PC-9 (cell line): ENCODE results near the gene IGF2. TPM values are rescaled to one million over a fixed set of nuclear protein-coding genes. Genes with fewer than 3 reads are reported as not detected.

ENCODE experiments used
- BruUV-seq: library from RNA; stranded (reverse); fragments of 400-500 nt; replicated peaks from 2 replicates; lab custom pipeline; 2021; lab: Mats Ljungman, UMichigan
- CTCF ChIA-PET: fragments of 300-600 bp; sonication (Branson Sonifier 250); formaldehyde crosslinking; loops from one replicate; lab custom pipeline; 2022; ENCODE audit warnings: antibody characterized with exemption; lab: Charles Lee
- POLR2A ChIA-PET: fragments of 300-600 bp; sonication (Branson Sonifier 250); formaldehyde crosslinking; loops from one replicate; lab custom pipeline; 2022; ENCODE audit warnings: antibody characterized with exemption; ENCODE audit not compliant: unreplicated experiment; lab: Charles Lee
- DNase-seq, 2 experiments: peaks; one replicate each; pipeline versions ENCODE4 v3.0.0 to v3.0.0-alpha.2; 2015 to 2022; ENCODE audit warnings: mixed read lengths in 1 of 2
- H2AFZ ChIP-seq: fragments of 200-600 bp; sonication (generic); 2 replicates; pipeline ENCODE4 v1.8.1; 2017; ENCODE audit warnings: antibody characterized with exemption
- H3F3A ChIP-seq: fragments of 200-600 bp; sonication (generic); 2 replicates; pipeline ENCODE4 v1.8.1; 2017; ENCODE audit warnings: antibody characterized with exemption, mild to moderate bottlenecking, low read depth; ENCODE audit not compliant: insufficient read depth
- H3K27ac ChIP-seq: fragments of 200-600 bp; sonication (generic); 2 replicates; pipeline ENCODE4 v1.6.1; 2016; ENCODE audit warnings: mixed run types
- H3K27me3 ChIP-seq: fragments of 200-600 bp; sonication (generic); 2 replicates; pipeline ENCODE4 v1.6.1; 2016; ENCODE audit warnings: low read depth, mixed run types; ENCODE audit not compliant: insufficient read depth
- H3K36me3 ChIP-seq: fragments of 200-600 bp; sonication (generic); 2 replicates; pipeline ENCODE4 v1.6.1; 2016; ENCODE audit warnings: low read depth, mixed run types
- H3K4me1 ChIP-seq: fragments of 200-600 bp; sonication (generic); replicated peaks from 2 replicates; pipeline ENCODE4 v1.6.1; 2016; ENCODE audit warnings: mixed run types; ENCODE audit not compliant: insufficient read depth
- H3K4me2 ChIP-seq: fragments of 200-600 bp; sonication (generic); 2 replicates; pipeline ENCODE4 v1.6.1; 2017; ENCODE audit warnings: mixed run types
- H3K4me3 ChIP-seq: fragments of 200-600 bp; sonication (generic); 2 replicates; pipeline ENCODE4 v1.6.1; 2016; ENCODE audit warnings: mixed run types
- H3K79me2 ChIP-seq: fragments of 200-600 bp; sonication (generic); 2 replicates; pipeline ENCODE4 v1.6.1; 2017; ENCODE audit warnings: low read depth, mixed run types
- H3K9me2 ChIP-seq: fragments of 200-600 bp; sonication (generic); 2 replicates; pipeline ENCODE4 v1.8.1; 2017; ENCODE audit warnings: mild to moderate bottlenecking; ENCODE audit not compliant: insufficient read depth
- H3K9me3 ChIP-seq: fragments of 200-600 bp; sonication (generic); 2 replicates; pipeline ENCODE4 v1.8.1; 2016; ENCODE audit warnings: low read depth; ENCODE audit not compliant: insufficient read depth
- H4K20me1 ChIP-seq: fragments of 200-600 bp; sonication (generic); 2 replicates; pipeline ENCODE4 v1.8.1; 2017; ENCODE audit not compliant: insufficient read depth
- EZH2 ChIP-seq: fragments of 200-600 bp; sonication (generic); IDR thresholded peaks from 2 replicates; pipeline ENCODE4 v1.8.0; 2017; ENCODE audit warnings: antibody characterized with exemption, low read depth
- intact Hi-C: fragments of 100-400 bp; cut with micrococcal nuclease; formaldehyde crosslinking; loops from one replicate; pipeline ENCODE4 v1.10.0; 2022; ENCODE audit not compliant: unreplicated experiment
- total RNA-seq: library from RNA; stranded (reverse); gene quantifications from 2 replicates; pipeline ENCODE4 v1.2.3, GENCODE V29; 2021
- TF ChIP-seq, protein P1 (sequence below): fragments of 200-600 bp; sonication (generic); conservative IDR thresholded peaks from 2 replicates; pipeline ENCODE4 v1.6.1; 2017; ENCODE audit warnings: mixed run types, antibody characterized with exemption, mild to moderate bottlenecking, moderate library complexity

Gene IGF2
- total RNA-seq, 1 experiment from 2014 or later, result 0.24 TPM

DNA sequence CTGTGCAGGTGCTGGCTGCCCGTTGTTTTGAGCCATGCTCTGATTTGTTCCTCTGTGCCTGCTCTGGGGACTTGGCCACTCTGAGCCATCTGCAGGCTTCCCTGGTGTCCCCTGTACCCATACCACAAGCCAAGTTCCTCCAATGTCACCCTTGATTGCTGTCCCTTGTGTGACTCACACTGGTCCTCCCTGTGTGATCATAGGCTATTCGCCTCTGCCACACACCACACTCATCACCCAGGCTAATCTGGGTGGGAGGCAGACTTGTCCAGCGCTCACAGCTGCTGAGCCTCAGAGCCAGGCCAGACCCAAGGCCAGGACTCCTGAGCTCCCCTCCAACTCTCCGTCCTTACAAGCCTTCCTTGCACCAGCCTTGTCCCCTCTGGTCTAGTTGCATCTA lies 31.7 kb downstream of the IGF2 start:
- Histone ChIP-seq H3K9me2 (no peaks in the 10 kb centered on the region), H2AFZ (no peak overlapping the region), H3K79me2 (no peaks in the 10 kb centered on the region), H3K4me1 (no peaks in the 10 kb centered on the region), H4K20me1 (no peaks in the 10 kb centered on the region), H3K4me3 (no peak overlapping the region), H3K36me3 (no peaks in the 10 kb centered on the region), H3K9me3 (no peaks in the 10 kb centered on the region), H3K27ac (no peak overlapping the region), H3K4me2 (no peak overlapping the region), H3K27me3 (no peaks in the 10 kb centered on the region), H3F3A (no peaks in the 10 kb centered on the region)
- POLR2A ChIA-PET, result no interaction called here
- TF ChIP-seq EZH2, result no peak
- TF ChIP-seq, protein P1, sequence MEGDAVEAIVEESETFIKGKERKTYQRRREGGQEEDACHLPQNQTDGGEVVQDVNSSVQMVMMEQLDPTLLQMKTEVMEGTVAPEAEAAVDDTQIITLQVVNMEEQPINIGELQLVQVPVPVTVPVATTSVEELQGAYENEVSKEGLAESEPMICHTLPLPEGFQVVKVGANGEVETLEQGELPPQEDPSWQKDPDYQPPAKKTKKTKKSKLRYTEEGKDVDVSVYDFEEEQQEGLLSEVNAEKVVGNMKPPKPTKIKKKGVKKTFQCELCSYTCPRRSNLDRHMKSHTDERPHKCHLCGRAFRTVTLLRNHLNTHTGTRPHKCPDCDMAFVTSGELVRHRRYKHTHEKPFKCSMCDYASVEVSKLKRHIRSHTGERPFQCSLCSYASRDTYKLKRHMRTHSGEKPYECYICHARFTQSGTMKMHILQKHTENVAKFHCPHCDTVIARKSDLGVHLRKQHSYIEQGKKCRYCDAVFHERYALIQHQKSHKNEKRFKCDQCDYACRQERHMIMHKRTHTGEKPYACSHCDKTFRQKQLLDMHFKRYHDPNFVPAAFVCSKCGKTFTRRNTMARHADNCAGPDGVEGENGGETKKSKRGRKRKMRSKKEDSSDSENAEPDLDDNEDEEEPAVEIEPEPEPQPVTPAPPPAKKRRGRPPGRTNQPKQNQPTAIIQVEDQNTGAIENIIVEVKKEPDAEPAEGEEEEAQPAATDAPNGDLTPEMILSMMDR, result no peak
- intact Hi-C loops, result no loop called here
- no TSS peak for BruUV-seq
- CTCF ChIA-PET, result no interaction called here
- no peak for DNase-seq

DNA sequence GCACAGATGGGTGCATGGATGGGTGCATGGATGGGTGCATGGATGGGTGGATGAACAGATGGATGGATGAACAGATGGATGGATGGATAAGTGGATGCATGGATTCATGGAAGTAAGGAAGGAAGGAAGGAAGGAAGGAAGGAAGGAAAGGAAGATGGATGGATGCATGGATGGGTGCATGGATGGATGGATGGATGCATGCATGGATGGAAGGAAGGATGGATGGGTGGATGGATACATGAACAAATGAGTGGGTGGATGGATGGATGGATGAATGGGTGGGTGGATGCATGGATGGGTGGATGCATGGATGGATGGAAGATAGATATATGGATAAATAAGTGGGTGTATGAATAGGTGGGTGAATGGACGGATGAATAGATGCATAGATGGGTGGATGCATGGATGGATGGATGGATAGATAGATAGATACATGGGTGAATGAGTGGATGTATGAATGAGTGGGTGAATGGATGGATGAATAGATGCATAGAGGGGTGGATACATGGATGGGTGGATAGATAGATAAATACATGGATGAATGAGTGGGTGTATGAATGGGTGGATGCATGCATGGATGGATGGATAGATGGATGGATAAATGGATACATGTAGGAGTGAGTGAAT lies 32.5 kb downstream of the IGF2 start:
- Histone ChIP-seq H3K36me3 (no peaks in the 10 kb centered on the region), H3K27ac (no peak overlapping the region), H3K9me2 (no peaks in the 10 kb centered on the region), H3K4me2 (no peak overlapping the region), H3K27me3 (0 out of 2 replicates have a peak, but pooled peaks cover 2% of the 10 kb centered on the region), H4K20me1 (no peaks in the 10 kb centered on the region), H3K9me3 (no peaks in the 10 kb centered on the region), H3K4me1 (no peaks in the 10 kb centered on the region), H3K79me2 (no peaks in the 10 kb centered on the region), H3K4me3 (no peak overlapping the region), H3F3A (no peaks in the 10 kb centered on the region), H2AFZ (no peak overlapping the region)
- CTCF ChIA-PET, result no interaction called here
- DNase-seq, result no peak
- intact Hi-C loops, result no loop called here
- POLR2A ChIA-PET, result no interaction called here
- TF ChIP-seq, protein P1, result no peak
- TF ChIP-seq EZH2, result no peak
- no TSS peak for BruUV-seq

DNA sequence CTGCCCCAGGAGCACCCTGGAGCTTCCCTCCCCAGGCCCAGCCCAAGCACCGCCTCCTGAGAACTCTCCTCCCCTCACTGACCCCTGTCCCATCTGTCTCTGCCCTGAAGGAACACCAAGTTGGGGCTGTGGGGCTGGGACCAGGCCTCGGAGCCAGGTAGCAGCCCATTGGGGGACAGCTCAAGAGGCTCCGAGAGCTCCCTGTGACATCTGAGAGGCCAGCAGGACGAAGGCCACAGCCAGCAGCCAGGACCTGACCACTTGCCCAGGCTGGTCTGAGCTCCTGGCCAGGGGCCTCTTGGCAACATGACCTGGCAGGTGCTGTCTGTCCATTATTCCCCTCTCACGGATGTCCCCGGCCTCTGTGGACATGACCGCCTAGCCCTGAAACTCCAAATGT lies 33.7 kb downstream of the IGF2 start:
- Histone ChIP-seq H2AFZ (no peak overlapping the region), H4K20me1 (no peaks in the 10 kb centered on the region), H3K9me2 (no peaks in the 10 kb centered on the region), H3K27ac (no peak overlapping the region), H3K79me2 (no peaks in the 10 kb centered on the region), H3K4me2 (no peak overlapping the region), H3K36me3 (no peaks in the 10 kb centered on the region), H3K4me1 (no peaks in the 10 kb centered on the region), H3F3A (no peaks in the 10 kb centered on the region), H3K9me3 (no peaks in the 10 kb centered on the region), H3K4me3 (no peak overlapping the region), H3K27me3 (0 out of 2 replicates have a peak, but pooled peaks cover 7% of the 10 kb centered on the region)
- ChIA-PET POLR2A (interaction anchor here (0.6 kb wide), 1 partner anchor 255 kb away, joined by 5 read pairs; no protein-coding TSS in a partner anchor), CTCF (no interaction called here)
- no peak for DNase-seq
- intact Hi-C loops, result no loop called here
- no TSS peak for BruUV-seq
- TF ChIP-seq, protein P1, result no peak
- no peak for TF ChIP-seq EZH2
